Subcutaneous adipose tissue (tissue), 4 donors: ENCODE data around the gene RECQL5. TPM values are rescaled to one million over a fixed set of nuclear protein-coding genes. Genes with fewer than 3 reads are reported as not detected.

ENCODE experiments used
- CTCF ChIP-seq: fragments of 450-650 bp; IDR thresholded peaks from one replicate; pipeline ENCODE4 v1.5.1; 2016; ENCODE audit warnings: low read depth, mild to moderate bottlenecking, control low read depth, antibody characterized with exemption, moderate library complexity
- total RNA-seq, 4 donors: library from RNA; depleted of rRNA; stranded (reverse); fragments of >200 nt; gene quantifications; one replicate each; pipeline ENCODE4 v1.1.0, GENCODE V29; 2016

Gene RECQL5
- total RNA-seq, 4 donors from 2014 or later = 7.7 to 23.4 (median 15.5) TPM

- no peak for TF ChIP-seq CTCF
These were observed 71.0 kb downstream of the RECQL5 start for GRCh38 chr17:75595920-75596313.

GRCh38 chr17:75595284-75595919 lies 71.6 kb downstream of the RECQL5 start:
- no peak for TF ChIP-seq CTCF

- no peak for TF ChIP-seq CTCF
These were observed 72.3 kb downstream of the RECQL5 start for GRCh38 chr17:75594499-75595283.

- no peak for TF ChIP-seq CTCF
These were observed 74.5 kb downstream of the RECQL5 start for GRCh38 chr17:75592348-75593020.

GRCh38 chr17:75591722-75592302 lies 75.1 kb downstream of the RECQL5 start:
- TF ChIP-seq CTCF = no peak

- TF ChIP-seq CTCF = no peak
These were observed 75.9 kb downstream of the RECQL5 start for GRCh38 chr17:75590849-75591721.
